ENCODE data around the gene VPS13C.

GRCh38 chr15:61871926-61872522 lies 188.2 kb downstream of the VPS13C start:
- TF ChIP-seq CTCF (IDR thresholded peaks at IDR 0.05; ENCODE audit: extremely low read depth in 1 of 2, insufficient read depth in 1 of 2, low read depth in 1 of 2, low read length in 2 of 2) (peak in 1 of 2 donors; percentile 31), POLR2AphosphoS5 (IDR thresholded peaks at IDR 0.05; ENCODE audit: insufficient read depth, low read depth, low read length) (no peak), POLR2A (IDR thresholded peaks at IDR 0.05; ENCODE audit: low read depth, low read length) (no peak)

Data from endothelial cell of umbilical vein (primary cell).